ENCODE results near the gene PCCB. TPM values are rescaled to one million over a fixed set of nuclear protein-coding genes. Genes with fewer than 3 reads are reported as not detected.
"Not testable (repeated sequence)": the region's sequence is repeated elsewhere in the genome, so short reads cannot be mapped to it uniquely, and the experiment has no call there.

PCCB gene
- total RNA-seq, 1 donor from 2014 or later = 32.6 TPM

- DNase-seq = no peak
- intact Hi-C loops (cut with DNase I) = no loop called here
- Histone ChIP-seq H3K36me3 (peaks cover 37% of the 10 kb centered on the region), H3K9me3 (no peaks in the 10 kb centered on the region), H3K27ac (no peak overlapping the region), H3K4me1 (no peaks in the 10 kb centered on the region), H3K4me3 (no peak overlapping the region), H3K27me3 (no peaks in the 10 kb centered on the region)
- no peak for ATAC-seq
- TF ChIP-seq, protein P1, sequence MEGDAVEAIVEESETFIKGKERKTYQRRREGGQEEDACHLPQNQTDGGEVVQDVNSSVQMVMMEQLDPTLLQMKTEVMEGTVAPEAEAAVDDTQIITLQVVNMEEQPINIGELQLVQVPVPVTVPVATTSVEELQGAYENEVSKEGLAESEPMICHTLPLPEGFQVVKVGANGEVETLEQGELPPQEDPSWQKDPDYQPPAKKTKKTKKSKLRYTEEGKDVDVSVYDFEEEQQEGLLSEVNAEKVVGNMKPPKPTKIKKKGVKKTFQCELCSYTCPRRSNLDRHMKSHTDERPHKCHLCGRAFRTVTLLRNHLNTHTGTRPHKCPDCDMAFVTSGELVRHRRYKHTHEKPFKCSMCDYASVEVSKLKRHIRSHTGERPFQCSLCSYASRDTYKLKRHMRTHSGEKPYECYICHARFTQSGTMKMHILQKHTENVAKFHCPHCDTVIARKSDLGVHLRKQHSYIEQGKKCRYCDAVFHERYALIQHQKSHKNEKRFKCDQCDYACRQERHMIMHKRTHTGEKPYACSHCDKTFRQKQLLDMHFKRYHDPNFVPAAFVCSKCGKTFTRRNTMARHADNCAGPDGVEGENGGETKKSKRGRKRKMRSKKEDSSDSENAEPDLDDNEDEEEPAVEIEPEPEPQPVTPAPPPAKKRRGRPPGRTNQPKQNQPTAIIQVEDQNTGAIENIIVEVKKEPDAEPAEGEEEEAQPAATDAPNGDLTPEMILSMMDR (IDR thresholded peaks at IDR 0.05) = no peak
These were observed 17.1 kb downstream of the PCCB start for GRCh38 chr3:136267235-136267634.

GRCh38 chr3:136270179-136270578 is 20.0 kb downstream of the PCCB start:
- no peak for ATAC-seq
- no peak for DNase-seq
- H3K27ac ChIP-seq = no peak overlapping the region
- no peaks in the 10 kb centered on the region for H3K9me3 ChIP-seq
- H3K4me3 ChIP-seq = no peak overlapping the region
- TF ChIP-seq, protein P1 (IDR thresholded peaks at IDR 0.05) = no peak
- intact Hi-C loops (cut with DNase I) = no loop called here
- H3K36me3 ChIP-seq = peaks cover 17% of the 10 kb centered on the region
- H3K27me3 ChIP-seq = no peaks in the 10 kb centered on the region
- H3K4me1 ChIP-seq = no peaks in the 10 kb centered on the region

GRCh38 chr3:136271626-136272025 is 21.5 kb downstream of the PCCB start:
- H3K4me1 ChIP-seq; ATAC-seq; H3K4me3 ChIP-seq; H3K9me3 ChIP-seq; intact Hi-C loops (cut with DNase I); H3K27ac ChIP-seq; H3K27me3 ChIP-seq; DNase-seq: not testable (repeated sequence)
- peaks cover 17% of the 10 kb centered on the region for H3K36me3 ChIP-seq

DNA sequence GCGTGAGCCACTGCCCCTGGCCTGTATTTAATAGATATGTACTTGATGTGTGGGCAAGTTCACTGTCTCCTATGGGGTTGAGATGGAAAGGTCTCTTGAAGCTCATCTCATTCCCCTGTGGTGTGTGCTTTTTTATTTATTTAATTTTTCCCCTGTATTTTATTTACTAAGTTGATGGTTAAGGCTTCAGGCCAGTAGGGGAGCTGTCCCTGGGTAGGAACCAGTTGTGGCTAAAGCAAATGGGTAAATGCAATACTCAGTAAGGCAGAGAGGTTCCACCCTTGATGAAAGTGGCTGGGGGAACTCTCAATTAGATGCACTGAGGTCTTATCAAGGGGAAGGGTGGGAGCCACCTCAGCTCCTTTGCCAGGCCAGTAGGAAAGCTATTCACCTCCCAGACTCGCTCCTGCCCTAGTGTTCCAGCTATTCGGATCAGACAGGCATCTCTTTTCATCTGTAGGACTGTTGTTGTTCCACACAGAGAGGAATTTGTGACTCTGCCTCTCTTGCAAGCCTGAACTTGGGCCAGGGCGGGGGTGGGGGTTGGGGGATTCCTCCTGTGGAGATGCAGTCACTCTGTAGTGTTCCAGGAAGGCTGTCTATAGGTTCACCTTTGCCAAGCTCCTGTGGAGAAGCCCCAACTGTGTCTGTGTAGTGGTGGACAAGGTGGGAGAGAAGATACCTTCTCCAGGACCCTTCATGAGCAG is 26.1 kb downstream of the PCCB start:
- no peaks in the 10 kb centered on the region for H3K27me3 ChIP-seq
- H3K4me1 ChIP-seq = no peaks in the 10 kb centered on the region
- intact Hi-C loops (cut with DNase I) = no loop called here
- H3K36me3 ChIP-seq = peaks cover 4% of the 10 kb centered on the region
- H3K4me3 ChIP-seq = no peak overlapping the region
- H3K27ac ChIP-seq = no peak overlapping the region
- ATAC-seq (no peak), DNase-seq (no peak)
- no peaks in the 10 kb centered on the region for H3K9me3 ChIP-seq
- TF ChIP-seq, protein P1 (IDR thresholded peaks at IDR 0.05) = no peak

DNA sequence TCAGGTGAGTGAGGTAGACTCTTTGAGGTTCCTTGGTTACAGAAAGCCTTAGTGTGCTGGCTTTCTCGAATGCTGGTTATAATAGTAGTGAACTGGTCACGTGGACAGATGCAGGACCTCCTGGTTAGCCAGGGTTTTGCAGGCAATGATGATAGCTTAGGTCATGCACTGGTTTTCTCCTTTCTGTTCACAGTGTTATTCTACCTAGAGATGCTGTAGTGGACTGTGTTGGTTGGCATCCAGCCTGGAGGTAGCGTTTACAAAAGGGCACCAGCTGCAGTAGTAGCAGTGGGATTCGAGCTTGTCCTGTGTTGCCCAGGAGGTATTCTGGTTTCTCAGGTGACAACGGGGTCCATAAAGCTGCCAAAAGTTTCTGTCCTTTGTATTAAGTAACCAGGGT is 27.0 kb downstream of the PCCB start:
- Histone ChIP-seq H3K9me3 (no peaks in the 10 kb centered on the region), H3K4me1 (peaks cover 3% of the 10 kb centered on the region), H3K36me3 (peaks cover 4% of the 10 kb centered on the region), H3K27me3 (no peaks in the 10 kb centered on the region), H3K4me3 (no peak overlapping the region), H3K27ac (no peak overlapping the region)
- DNase-seq (no peak), ATAC-seq (no peak)
- intact Hi-C loops (cut with DNase I) = no loop called here
- TF ChIP-seq, protein P1 (IDR thresholded peaks at IDR 0.05) = no peak

DNA sequence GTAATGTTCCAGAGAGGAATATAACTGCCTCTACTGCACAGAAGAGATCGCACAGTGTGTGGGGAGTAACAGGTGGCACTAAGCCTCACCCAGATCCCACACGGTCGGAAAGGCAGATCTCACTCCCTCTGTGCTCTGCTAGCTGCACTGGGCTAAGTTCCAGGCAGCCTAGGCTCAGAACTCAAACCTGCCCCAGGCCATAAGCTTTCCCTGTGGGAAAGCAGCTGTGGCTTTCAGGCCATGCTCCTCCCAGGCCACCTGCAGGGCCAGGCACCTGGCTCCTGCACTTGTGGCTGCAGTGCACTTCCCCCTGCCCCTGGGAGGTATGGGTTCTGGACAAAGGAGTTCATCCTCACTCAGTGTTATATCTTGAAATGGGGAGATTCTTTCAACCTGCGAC is 27.5 kb downstream of the PCCB start:
- no peak for DNase-seq

More for the DNA sequence above, 27.5 kb downstream of the PCCB start:
- no peak for ATAC-seq
- Histone ChIP-seq H3K4me1 (peaks cover 8% of the 10 kb centered on the region), H3K27me3 (no peaks in the 10 kb centered on the region), H3K36me3 (peaks cover 4% of the 10 kb centered on the region), H3K4me3 (no peak overlapping the region), H3K9me3 (no peaks in the 10 kb centered on the region), H3K27ac (no peak overlapping the region)
- intact Hi-C loops (cut with DNase I) = no loop called here
- TF ChIP-seq, protein P1 (IDR thresholded peaks at IDR 0.05) = no peak
